Activated T-cell treated with anti-CD3 and anti-CD28 coated beads, Interleukin-2, amount 50 U/mL, for 4 hours (primary cell): ENCODE data around the gene ATXN1. TPM values are rescaled to one million over a fixed set of nuclear protein-coding genes. Genes with fewer than 3 reads are reported as not detected.

Experiments used
- ATAC-seq, 2 donors: fragments of 200-7000 bp; cut with Tn5 transposase; one replicate each; pipeline ENCODE4 v1.10.0; 2021
- DNase-seq: peaks from one replicate; pipeline ENCODE4 v3.0.0-alpha.2; 2020
- H3K27me3 Mint-ChIP-seq: one replicate; pipeline ENCODE4 v1.8.0; 2021; ENCODE audit warnings: low read depth, mixed read lengths
- H3K36me3 Mint-ChIP-seq: one replicate; pipeline ENCODE4 v1.8.0; 2022; ENCODE audit warnings: mixed read lengths; ENCODE audit not compliant: insufficient read depth
- H3K4me1 Mint-ChIP-seq: one replicate; pipeline ENCODE4 v1.8.0; 2021; ENCODE audit warnings: low read depth, mixed read lengths
- H3K4me3 Mint-ChIP-seq: one replicate; pipeline ENCODE4 v1.8.0; 2021; ENCODE audit warnings: mild to moderate bottlenecking, moderate library complexity, mixed read lengths
- H3K9me3 Mint-ChIP-seq: one replicate; pipeline ENCODE4 v1.8.0; 2021; ENCODE audit warnings: mixed read lengths
- total RNA-seq, 3 donors: library from RNA; stranded (reverse); gene quantifications; one replicate each; pipeline ENCODE4 v1.2.1, GENCODE V29; 2021

ATXN1 gene
- total RNA-seq, 3 donors from 2014 or later, result 39.5 to 63.8 (median 45.1) TPM

DNA sequence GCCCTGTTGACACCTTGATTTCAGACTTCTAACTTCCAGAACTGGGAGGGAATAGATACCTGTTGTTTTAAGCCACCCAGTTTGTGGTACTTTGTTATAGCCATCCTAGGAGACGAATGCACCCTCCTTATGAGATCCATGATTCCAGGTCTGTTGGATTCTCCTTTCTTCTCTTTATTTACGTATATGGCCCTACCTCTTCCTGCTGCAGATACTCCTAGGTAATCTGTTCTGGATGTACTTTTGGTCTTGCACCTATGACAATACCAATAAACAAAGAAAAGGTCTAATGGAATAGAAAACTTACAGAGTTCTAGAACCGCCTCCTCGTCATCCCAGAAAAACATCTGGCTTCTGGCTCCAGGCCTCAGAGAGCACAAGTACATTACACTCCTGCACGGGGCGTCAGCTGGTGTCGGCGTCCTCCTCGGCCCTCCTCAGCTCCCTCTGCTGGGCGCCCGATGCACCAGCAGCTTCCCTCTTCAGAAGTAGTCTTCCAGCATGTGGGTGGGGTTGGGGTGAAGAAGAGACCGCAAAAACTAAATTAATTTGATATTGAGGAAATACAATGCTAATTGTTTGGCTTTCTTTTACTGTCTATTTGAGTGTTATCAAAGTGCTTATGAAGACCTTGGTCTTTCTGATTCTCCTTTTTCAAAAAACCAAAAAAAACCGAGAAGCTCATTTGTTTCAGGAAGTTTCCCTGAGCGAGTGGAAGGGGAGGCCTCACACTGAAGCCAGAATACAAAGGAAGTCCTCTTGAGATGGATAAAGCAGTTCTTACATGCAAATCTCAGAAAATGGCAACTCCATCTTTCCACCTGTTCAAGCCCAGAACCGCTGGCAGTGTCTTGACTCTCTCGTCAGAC is 9.7 kb upstream of the ATXN1 start:
- Mint-ChIP-seq H3K4me1 (peaks cover 51% of the 10 kb centered on the region), H3K27me3 (no peaks in the 10 kb centered on the region), H3K9me3 (no peaks in the 10 kb centered on the region), H3K4me3 (no peak overlapping the region), H3K36me3 (peaks cover 3% of the 10 kb centered on the region)
- peak; percentile 53 to 60 for ATAC-seq
- DNase-seq, result peak; percentile 75

DNA sequence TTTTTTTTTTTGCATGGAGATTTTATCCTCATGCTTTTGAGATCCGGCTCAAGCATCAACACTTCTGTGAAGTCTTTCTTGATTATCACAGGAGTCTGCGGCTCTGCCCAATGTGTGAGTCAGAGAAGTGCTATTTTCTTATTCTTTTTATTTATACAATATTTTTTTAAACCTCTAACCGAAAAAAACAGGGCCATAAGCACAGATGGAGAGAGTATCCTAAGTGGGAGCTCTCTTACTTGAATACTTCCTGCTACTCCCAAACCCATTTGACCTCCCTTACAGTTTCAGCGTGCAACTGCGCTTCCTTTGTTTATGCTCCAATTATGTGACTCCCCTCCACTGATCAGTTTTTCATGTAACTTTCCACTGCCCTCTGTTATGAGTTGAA is 8.7 kb upstream of the ATXN1 start:
- no peak for ATAC-seq
- Mint-ChIP-seq H3K9me3 (no peaks in the 10 kb centered on the region), H3K27me3 (no peaks in the 10 kb centered on the region), H3K36me3 (peaks cover 3% of the 10 kb centered on the region), H3K4me3 (no peak overlapping the region), H3K4me1 (peaks cover 59% of the 10 kb centered on the region)
- DNase-seq, result no peak

DNA sequence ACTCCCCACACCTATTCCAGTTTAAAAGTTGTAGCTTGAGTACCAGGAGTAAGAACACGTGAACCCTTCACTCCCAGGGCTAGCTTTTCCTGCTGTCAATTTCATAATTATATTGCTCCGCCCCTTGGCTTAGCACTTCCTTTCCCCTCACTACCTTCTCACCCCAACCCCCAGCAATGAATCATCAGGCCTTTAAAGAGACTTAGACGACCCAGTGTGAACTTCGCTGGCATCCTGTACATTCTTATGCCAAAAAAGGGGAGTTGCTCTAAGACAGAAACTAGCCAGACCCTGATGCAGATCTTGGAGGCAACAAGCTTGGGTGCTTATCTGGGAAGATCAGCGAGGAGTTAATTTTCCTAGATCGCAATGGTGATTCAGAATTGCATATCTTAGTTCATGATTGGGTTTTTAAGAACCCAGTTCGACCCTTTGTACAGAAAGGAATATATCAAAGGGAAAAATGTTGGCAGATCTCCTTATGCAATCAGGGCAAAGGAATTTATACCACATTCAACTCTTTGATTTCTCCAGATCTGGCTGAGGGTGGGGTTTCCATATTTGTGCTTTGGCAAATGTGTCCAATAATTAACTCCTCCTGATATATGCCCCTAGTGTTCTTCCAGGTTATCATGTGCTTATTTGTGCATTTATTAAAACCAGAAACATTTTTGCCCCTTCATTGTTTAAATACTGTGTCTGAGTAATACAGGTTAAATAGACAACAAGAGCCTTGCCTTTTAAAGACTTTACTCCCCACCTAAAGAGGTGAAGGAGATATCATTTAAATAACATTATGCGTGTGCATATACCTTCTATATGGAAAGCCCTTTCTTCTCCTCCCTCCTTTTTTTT is 8.1 kb upstream of the ATXN1 start:
- no peaks in the 10 kb centered on the region for H3K27me3 Mint-ChIP-seq
- H3K4me1 Mint-ChIP-seq, result peaks cover 65% of the 10 kb centered on the region
- no peak overlapping the region for H3K4me3 Mint-ChIP-seq
- ATAC-seq, result peak; percentile 83
- peaks cover 5% of the 10 kb centered on the region for H3K36me3 Mint-ChIP-seq
- DNase-seq, result peak; percentile 57
- no peaks in the 10 kb centered on the region for H3K9me3 Mint-ChIP-seq

DNA sequence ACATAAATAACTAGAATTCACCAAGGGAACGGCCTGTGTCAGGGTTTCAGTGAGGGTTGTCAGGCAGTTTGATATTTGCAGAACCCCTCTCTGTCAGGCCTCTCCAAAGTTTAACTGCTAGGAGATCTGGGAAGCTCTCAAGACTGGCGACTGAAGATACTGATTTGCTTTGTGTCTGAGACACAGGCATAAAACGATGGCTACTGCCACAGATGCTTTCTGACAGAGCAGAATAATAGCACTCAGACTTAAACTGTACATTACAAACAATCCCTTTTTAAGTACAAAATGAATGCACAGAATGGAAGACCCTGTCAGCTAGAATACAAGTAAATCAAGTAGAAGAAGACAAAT is 7.2 kb upstream of the ATXN1 start:
- Mint-ChIP-seq H3K36me3 (peaks cover 3% of the 10 kb centered on the region), H3K4me1 (peaks cover 71% of the 10 kb centered on the region), H3K27me3 (no peaks in the 10 kb centered on the region), H3K9me3 (no peaks in the 10 kb centered on the region), H3K4me3 (no peak overlapping the region)
- DNase-seq, result no peak
- ATAC-seq, result no peak

DNA sequence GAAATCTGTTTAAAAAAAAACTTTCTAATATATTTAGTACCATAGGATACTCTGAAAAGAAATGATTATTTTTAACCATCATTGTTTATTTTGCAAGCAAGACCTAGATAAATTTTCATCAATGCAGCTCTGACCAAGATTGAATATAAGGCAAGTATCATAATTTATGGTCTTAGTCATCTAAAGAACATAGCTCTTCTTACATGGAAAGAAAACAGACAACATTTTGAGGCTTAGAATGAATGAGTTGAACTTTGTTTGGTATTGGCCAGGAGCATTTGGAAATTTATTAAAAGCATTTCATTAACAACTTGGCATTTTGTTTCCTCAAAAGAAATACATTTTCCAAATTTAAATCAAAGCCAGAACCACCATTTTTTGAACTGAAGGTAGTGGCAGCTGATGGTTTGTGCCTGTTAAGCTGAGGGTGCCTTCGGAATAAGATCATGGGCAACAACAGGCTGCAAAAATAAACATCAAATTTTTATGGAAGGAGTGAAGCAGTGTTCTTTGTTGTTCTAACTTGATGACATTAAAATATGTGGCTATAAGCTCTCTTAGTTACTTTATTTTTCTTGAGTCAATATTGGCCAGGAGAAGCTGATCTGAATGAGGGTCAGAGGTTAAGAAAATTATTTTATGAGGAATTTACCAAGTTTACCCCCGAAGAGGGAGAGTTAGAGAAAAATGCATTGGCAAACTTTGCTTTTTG is 6.7 kb upstream of the ATXN1 start:
- Mint-ChIP-seq H3K4me1 (peaks cover 74% of the 10 kb centered on the region), H3K27me3 (no peaks in the 10 kb centered on the region), H3K36me3 (peaks cover 3% of the 10 kb centered on the region), H3K4me3 (no peak overlapping the region), H3K9me3 (no peaks in the 10 kb centered on the region)
- ATAC-seq (no peak), DNase-seq (no peak)

DNA sequence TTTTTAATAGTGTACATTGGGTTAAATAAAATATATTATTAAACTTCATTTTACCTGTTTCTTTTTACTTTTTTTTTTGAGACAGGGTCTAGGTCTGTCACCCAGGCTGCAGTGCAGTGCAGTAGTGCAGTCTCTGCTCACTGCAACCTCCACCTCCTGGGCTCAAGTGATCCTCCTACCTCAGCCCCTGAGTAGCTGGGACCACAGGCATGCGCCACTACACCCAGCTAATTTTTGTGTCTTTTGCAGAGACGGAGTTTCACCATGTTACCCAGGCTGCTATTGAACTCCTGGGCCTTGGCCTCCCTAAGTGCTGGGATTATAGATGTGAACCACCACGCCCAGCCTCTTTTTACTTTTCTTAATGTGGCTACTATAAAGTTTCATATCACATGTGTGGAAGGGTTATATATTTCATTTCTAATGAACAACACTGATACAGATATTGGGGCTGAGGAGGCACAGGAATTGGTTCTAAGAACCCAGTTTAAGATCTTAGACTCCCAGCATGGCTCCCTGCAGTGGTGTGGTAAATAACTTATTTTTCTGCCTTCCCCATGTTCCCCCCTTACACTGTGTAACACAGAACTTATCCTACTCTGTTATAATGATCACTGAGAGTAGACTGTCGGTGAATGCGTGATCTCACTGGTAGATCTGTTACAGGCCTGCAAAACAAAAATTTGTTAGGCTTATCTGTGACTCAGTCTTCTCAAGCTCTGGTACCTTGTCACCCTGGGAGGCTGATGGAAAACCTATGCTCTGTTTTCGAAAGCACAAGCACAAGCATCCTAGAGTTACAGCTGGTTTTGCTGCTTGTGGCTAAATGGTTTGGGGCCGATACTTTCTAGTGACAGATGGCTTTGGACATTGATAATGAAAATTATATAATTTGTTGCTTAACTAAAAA is 5.8 kb upstream of the ATXN1 start:
- H3K4me3 Mint-ChIP-seq, result no peak overlapping the region
- DNase-seq, result no peak
- H3K4me1 Mint-ChIP-seq, result peaks cover 78% of the 10 kb centered on the region
- H3K9me3 Mint-ChIP-seq, result no peaks in the 10 kb centered on the region
- no peak for ATAC-seq
- H3K36me3 Mint-ChIP-seq, result peaks cover 3% of the 10 kb centered on the region
- no peaks in the 10 kb centered on the region for H3K27me3 Mint-ChIP-seq

DNA sequence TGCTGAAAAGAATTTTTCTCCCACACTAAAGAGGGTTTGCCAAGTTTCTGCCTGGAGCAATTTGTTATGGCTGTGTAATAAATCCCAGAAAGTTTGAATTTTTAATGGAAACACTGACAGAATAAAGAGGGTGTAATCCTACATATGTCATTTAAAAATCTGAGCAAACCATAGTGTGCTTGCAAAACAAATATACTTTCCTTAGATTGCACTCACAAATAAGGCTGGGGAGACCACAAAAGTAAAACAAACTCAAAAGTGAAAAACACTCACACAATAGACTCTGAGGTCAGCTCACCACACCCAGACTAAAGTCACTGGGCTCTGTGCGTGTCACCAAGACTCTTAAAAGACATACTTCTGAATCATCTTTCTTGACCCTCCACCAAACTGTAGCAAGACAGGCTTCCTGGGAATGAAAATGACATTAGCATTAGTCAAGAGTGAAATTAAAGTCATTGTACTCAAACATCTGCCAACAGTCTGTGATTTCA is 4.8 kb upstream of the ATXN1 start:
- ATAC-seq (peak; percentile 6 to 9), DNase-seq (no peak)
- H3K9me3 Mint-ChIP-seq, result no peaks in the 10 kb centered on the region
- H3K4me1 Mint-ChIP-seq, result peaks cover 71% of the 10 kb centered on the region
- peaks cover 3% of the 10 kb centered on the region for H3K36me3 Mint-ChIP-seq
- H3K27me3 Mint-ChIP-seq, result no peaks in the 10 kb centered on the region
- no peak overlapping the region for H3K4me3 Mint-ChIP-seq

DNA sequence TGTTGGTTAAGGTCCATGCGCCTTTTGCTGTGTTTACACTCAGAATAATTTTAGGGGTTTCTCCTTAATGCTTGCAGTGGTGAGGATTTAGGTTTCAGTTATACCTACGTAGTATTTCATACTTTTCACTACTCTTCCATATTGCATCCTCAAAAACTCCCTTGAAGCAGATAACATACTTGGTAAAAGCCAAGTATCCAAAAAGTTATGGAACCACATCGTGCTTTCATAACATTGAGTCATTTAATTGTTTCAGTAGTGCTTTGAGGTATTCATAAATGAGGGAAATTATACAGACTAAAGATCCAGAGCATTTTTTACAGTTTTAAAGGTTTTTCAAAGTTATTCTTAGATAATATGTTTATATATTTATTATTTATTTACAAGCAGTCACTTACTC is 4.0 kb upstream of the ATXN1 start:
- Mint-ChIP-seq H3K4me1 (peaks cover 62% of the 10 kb centered on the region), H3K27me3 (no peaks in the 10 kb centered on the region), H3K36me3 (peaks cover 3% of the 10 kb centered on the region), H3K4me3 (no peak overlapping the region), H3K9me3 (no peaks in the 10 kb centered on the region)
- DNase-seq (no peak), ATAC-seq (no peak)

DNA sequence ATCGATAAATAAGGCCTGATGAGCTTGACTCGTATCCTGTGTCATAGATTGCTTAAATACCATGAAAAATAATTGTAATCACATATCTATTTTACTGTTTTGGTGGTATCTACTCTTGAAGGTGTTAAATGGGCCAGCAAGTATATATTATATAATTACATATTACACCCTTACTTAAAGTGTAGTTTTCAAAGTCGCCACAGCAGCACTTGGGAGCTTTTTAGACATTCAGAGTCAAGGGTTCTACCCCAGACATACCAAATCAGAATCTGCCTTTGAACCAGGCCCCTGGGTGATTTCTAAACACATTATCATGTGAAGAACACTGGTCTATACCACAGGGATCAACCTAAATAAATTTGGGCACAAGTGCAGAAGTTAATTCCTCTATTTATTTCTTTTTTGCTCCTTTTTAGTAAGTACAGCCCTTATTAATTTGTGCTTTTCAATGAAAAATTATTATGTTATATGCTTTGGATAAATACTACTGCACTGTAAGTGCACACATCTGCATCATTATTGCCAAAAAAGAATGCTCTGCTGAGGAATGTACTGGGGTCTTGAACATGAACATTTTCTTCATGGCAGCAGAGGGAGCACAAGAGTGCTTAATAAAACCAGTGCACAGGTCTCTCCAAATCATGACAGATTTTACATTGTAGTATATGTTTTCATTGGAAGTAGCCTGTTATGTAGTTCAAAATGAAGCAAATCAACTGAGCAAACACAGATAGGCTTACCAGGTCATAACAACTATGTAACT is 3.1 kb upstream of the ATXN1 start:
- H3K9me3 Mint-ChIP-seq, result no peaks in the 10 kb centered on the region
- no peak for DNase-seq
- H3K4me3 Mint-ChIP-seq, result peak overlapping the region; percentile 98
- no peak for ATAC-seq
- H3K4me1 Mint-ChIP-seq, result peaks cover 57% of the 10 kb centered on the region
- H3K36me3 Mint-ChIP-seq, result peaks cover 3% of the 10 kb centered on the region
- no peaks in the 10 kb centered on the region for H3K27me3 Mint-ChIP-seq

DNA sequence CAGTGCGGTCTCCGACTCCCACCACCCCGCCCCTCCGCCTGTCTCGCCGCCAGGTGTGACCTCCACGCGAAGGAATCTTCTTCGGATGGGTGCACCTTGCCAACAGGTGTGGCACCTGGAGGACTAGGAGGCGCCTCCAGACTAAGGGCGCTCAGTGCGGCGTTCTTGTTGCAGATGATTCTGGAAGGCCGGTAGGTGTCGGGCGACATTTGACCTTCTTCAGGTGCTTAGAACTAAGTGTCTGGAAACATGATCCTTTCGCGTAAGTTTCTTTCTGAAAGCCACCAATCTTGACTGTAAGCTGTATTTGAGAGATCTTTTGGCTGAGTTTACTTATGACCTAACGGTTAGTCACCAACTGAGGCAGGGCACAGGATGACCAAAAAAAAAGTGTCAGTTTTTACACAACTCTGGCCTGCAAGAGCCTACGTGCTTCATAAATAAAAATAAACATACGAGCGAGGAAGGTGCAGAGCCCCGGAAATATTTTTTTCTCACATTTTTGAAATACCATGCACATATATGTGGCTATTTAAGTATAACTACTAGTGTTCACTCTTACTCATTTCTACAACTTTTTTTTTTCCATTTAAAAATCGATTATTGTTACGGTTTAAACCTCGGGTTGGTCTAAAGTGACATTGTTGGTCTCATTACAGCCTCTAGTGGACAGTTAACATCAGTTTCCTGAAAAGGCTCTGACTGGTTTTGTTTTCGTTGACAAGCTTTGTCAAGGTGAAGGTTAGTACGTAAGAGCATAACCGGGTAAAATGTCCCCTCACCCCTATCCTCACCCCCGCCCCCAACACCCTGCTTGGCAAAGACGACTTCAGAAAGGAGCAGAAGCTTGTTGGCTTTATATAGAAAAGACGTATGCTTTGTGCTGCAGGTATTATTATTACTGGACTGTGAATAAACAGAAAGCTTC is 1.6 kb upstream of the ATXN1 start:
- DNase-seq, result peak; percentile 44
- no peaks in the 10 kb centered on the region for H3K9me3 Mint-ChIP-seq

DNA sequence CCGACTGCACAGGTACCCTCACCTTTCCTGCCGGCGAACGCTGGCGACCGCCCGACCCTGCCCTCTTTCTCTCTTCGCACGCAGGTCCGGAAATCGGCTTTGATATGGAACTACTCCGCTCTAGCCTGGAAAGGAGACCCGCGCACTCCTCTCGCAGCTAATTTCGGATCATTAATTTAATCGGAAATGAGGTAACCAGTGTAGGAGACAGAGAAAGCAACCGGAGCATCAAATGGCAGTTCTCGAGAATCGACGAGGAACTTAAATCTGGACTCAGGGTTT is 949 bp upstream of the ATXN1 start:
- no peak for DNase-seq
- H3K4me1 Mint-ChIP-seq, result peaks cover 56% of the 10 kb centered on the region

More for the DNA sequence above, 1.6 kb upstream of the ATXN1 start:
- Mint-ChIP-seq H3K27me3 (no peaks in the 10 kb centered on the region), H3K4me3 (peak overlapping the region; percentile 98), H3K4me1 (peaks cover 56% of the 10 kb centered on the region), H3K36me3 (peaks cover 7% of the 10 kb centered on the region)
- peak; percentile 5 to 19 for ATAC-seq

DNA sequence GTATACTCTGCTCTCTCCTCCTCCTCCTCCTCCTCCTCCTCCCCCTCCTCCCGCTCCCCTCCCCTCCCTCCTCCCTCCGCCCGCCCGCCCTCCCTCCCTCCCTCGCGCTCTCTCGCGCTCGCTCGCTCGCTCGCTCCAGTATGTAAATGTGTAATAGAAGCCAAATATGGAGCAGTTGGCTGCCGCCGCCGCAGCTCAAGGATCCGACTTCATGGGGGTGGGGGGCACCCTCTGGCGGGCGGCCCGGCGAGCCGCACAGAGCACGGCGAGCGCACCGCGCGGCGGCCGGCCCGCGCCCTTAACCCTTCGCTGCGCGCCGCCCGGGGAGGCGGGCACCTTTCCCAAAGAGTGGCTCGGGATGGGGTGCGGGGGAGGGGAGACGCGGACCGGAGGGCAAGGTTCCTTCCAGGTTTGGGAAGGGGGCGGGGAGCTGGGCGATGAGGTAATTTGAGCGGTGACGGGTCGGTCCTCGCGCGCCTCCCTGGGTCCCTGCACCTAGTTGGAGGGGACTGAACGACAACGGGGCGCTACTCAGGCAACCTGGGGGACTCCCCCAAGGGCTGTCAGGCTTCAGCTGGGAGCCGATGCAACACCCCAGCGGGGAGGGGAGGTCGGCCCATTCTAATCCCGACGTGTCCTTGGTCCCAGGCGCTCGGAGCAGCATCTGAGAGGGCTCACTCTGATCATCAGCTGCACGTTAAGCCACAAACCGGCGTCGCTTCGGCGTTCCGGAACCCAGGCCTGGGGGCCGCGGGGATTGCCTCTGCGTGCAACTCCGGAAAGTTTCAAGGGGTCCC is 409 bp upstream of the ATXN1 start:
- DNase-seq (peak; percentile 77), ATAC-seq (peak; percentile 61 to 64)
- Mint-ChIP-seq H3K36me3 (peaks cover 10% of the 10 kb centered on the region), H3K27me3 (no peaks in the 10 kb centered on the region), H3K4me1 (peaks cover 59% of the 10 kb centered on the region), H3K9me3 (no peaks in the 10 kb centered on the region), H3K4me3 (peak overlapping the region; percentile 98)

More for the DNA sequence above, 949 bp upstream of the ATXN1 start:
- Mint-ChIP-seq H3K36me3 (peaks cover 9% of the 10 kb centered on the region), H3K9me3 (no peaks in the 10 kb centered on the region), H3K27me3 (no peaks in the 10 kb centered on the region), H3K4me3 (peak overlapping the region; percentile 98)
- ATAC-seq, result peak; percentile 1
